IMR-90 (cell line): ENCODE data around the gene TRIM26. TPM values are rescaled to one million over a fixed set of nuclear protein-coding genes. Genes with fewer than 3 reads are reported as not detected.

ENCODE experiments used
- ATAC-seq: fragments of 200-7000 bp; cut with Tn5 transposase; 2 replicates; pipeline ENCODE4 v1.9.1; 2020; ENCODE audit warnings: low read depth, mild to moderate bottlenecking, moderate library complexity
- BruUV-seq: library from RNA; stranded (reverse); fragments of 400-500 nt; replicated peaks from 2 replicates; lab custom pipeline; 2021; lab: Mats Ljungman, UMichigan
- CTCF ChIA-PET: fragments of 300-600 bp; formaldehyde crosslinking; extraction: SDS; loops from one replicate; lab custom pipeline; 2021; ENCODE audit warnings: antibody characterized with exemption; lab: Yijun Ruan, JAX
- POLR2A ChIA-PET: fragments of 300-600 bp; sonication (Branson Sonifier 250); formaldehyde crosslinking; loops from one replicate; lab custom pipeline; 2022; ENCODE audit warnings: antibody characterized with exemption; ENCODE audit not compliant: unreplicated experiment; lab: Charles Lee
- DNase-seq: peaks from one replicate; pipeline ENCODE4 v3.0.0; 2013
- H2AFZ ChIP-seq: replicated peaks from 2 replicates; pipeline ENCODE3; 2013; ENCODE audit warnings: low read length, mild to moderate bottlenecking; ENCODE audit not compliant: poor library complexity
- H2AK5ac ChIP-seq: 2 replicates; pipeline ENCODE4 v1.6.1; 2013; ENCODE audit warnings: low read depth, low read length, inconsistent platforms
- H2AK9ac ChIP-seq: replicated peaks from 2 replicates; pipeline ENCODE3; 2013; ENCODE audit warnings: mild to moderate bottlenecking, low read depth, low read length, moderate library complexity; ENCODE audit not compliant: poor library complexity
- H2BK120ac ChIP-seq: 2 replicates; pipeline ENCODE4 v1.6.1; 2013; ENCODE audit warnings: low read depth, low read length, inconsistent platforms
- H2BK15ac ChIP-seq: 3 replicates; pipeline ENCODE4 v1.6.1; 2013; ENCODE audit warnings: low read depth, low read length, inconsistent platforms
- H2BK20ac ChIP-seq: 2 replicates; pipeline ENCODE4 v1.6.1; 2013; ENCODE audit warnings: low read depth, mild to moderate bottlenecking, inconsistent platforms, low read length, moderate library complexity
- H2BK5ac ChIP-seq: 2 replicates; pipeline ENCODE4 v1.6.1; 2013; ENCODE audit warnings: mild to moderate bottlenecking, low read depth, low read length, inconsistent platforms; ENCODE audit not compliant: poor library complexity, severe bottlenecking
- H3K14ac ChIP-seq: replicated peaks from 2 replicates; pipeline ENCODE4 v1.6.1; 2013; ENCODE audit warnings: low read depth, low read length, inconsistent platforms
- H3K18ac ChIP-seq: 2 replicates; pipeline ENCODE4 v1.6.1; 2013; ENCODE audit warnings: low read depth, low read length, control low read depth
- H3K23ac ChIP-seq: 2 replicates; pipeline ENCODE4 v1.6.1; 2013; ENCODE audit warnings: low read depth, low read length, inconsistent platforms
- H3K27ac ChIP-seq: 2 replicates; pipeline ENCODE4 v1.5.1; 2013; ENCODE audit warnings: mild to moderate bottlenecking, control low read depth, low read length; ENCODE audit not compliant: insufficient read depth
- H3K27me3 ChIP-seq: 2 replicates; pipeline ENCODE4 v1.6.1; 2013; ENCODE audit warnings: low read length; ENCODE audit not compliant: control insufficient read depth, insufficient read depth
- H3K36me3 ChIP-seq: 2 replicates; pipeline ENCODE4 v1.6.1; 2013; ENCODE audit warnings: low read length, mixed read lengths; ENCODE audit not compliant: control insufficient read depth, insufficient read depth
- H3K4ac ChIP-seq: 2 replicates; pipeline ENCODE4 v1.6.1; 2013; ENCODE audit warnings: low read depth, low read length, inconsistent platforms
- H3K4me1 ChIP-seq: 2 replicates; pipeline ENCODE4 v1.6.1; 2013; ENCODE audit warnings: low read length, mixed read lengths; ENCODE audit not compliant: control insufficient read depth, insufficient read depth
- H3K4me2 ChIP-seq: 2 replicates; pipeline ENCODE4 v1.6.1; 2013; ENCODE audit warnings: low read depth, mild to moderate bottlenecking, control low read depth, low read length, moderate library complexity
- H3K4me3 ChIP-seq: 2 replicates; pipeline ENCODE4 v1.5.1; 2013; ENCODE audit warnings: low read depth, mild to moderate bottlenecking, control low read depth, low read length, moderate library complexity; ENCODE audit not compliant: insufficient read depth
- H3K56ac ChIP-seq: 2 replicates; pipeline ENCODE4 v1.6.1; 2013; ENCODE audit warnings: low read length, inconsistent platforms; ENCODE audit not compliant: insufficient read depth; ENCODE audit errors: extremely low read depth
- H3K79me1 ChIP-seq, 2 experiments: 2 replicates each; pipeline ENCODE4 v1.6.1; 2013; ENCODE audit warnings: low read length in 2 of 2, inconsistent platforms in 1 of 2, low read depth in 1 of 2
- H3K9ac ChIP-seq: 2 replicates; pipeline ENCODE4 v1.6.1; 2013; ENCODE audit warnings: low read depth, low read length, control low read depth
- H3K9me1 ChIP-seq: 2 replicates; pipeline ENCODE4 v1.6.1; 2013; ENCODE audit warnings: low read length, inconsistent platforms; ENCODE audit not compliant: insufficient read depth
- H3K9me3 ChIP-seq: 2 replicates; pipeline ENCODE4 v1.6.1; 2013; ENCODE audit warnings: low read length; ENCODE audit not compliant: control insufficient read depth, insufficient read depth
- H4K20me1 ChIP-seq: 2 replicates; pipeline ENCODE4 v1.6.1; 2013; ENCODE audit warnings: low read length, inconsistent platforms; ENCODE audit not compliant: insufficient read depth
- H4K5ac ChIP-seq: 2 replicates; pipeline ENCODE4 v1.6.1; 2013; ENCODE audit warnings: mild to moderate bottlenecking, low read depth, low read length, control low read depth
- H4K8ac ChIP-seq, 2 experiments: 2 replicates each; pipeline ENCODE4 v1.6.1; 2013; ENCODE audit warnings: low read depth in 2 of 2, low read length in 2 of 2, control low read depth in 1 of 2, inconsistent platforms in 1 of 2
- H4K91ac ChIP-seq: 2 replicates; pipeline ENCODE4 v1.6.1; 2013; ENCODE audit warnings: low read depth, low read length, inconsistent platforms; ENCODE audit not compliant: insufficient read depth
- BHLHE40 ChIP-seq: fragments of 150-350 bp; IDR thresholded peaks from 2 replicates; pipeline ENCODE4 v1.6.1; 2016; ENCODE audit warnings: mild to moderate bottlenecking, low read depth, low read length
- MAZ ChIP-seq: IDR thresholded peaks from 2 replicates; pipeline ENCODE4 v1.6.1; 2012; ENCODE audit warnings: low read depth, mild to moderate bottlenecking, low read length, improper control_type of control experiment, moderate library complexity, borderline replicate concordance
- MXI1 ChIP-seq: IDR thresholded peaks from 2 replicates; pipeline ENCODE4 v1.6.1; 2012; ENCODE audit warnings: low read depth, mild to moderate bottlenecking, low read length, moderate library complexity, borderline replicate concordance
- WGBS, 2 experiments: methylation state at CpG; one replicate each; pipeline versions ENCODE4 v1.1.5 to v1.1.7; 2013; ENCODE audit warnings: missing lambda C conversion rate in 2 of 2; ENCODE audit not compliant: insufficient read length in 1 of 2; ENCODE audit errors: extremely low coverage in 2 of 2; 5-methylcytosine and 5-hydroxymethylcytosine counted together
- dilution Hi-C: fragments of 300-500 bp; cut with HindIII; formaldehyde crosslinking; loops from one replicate; pipeline ENCODE4 v1.14.3; 2018; ENCODE audit warnings: low sequenced_read_pairs; ENCODE audit not compliant: unreplicated experiment
- in situ Hi-C: fragments of 300-500 bp; cut with MboI; formaldehyde crosslinking; loops from 3 replicates; pipeline ENCODE4 v1.14.3; 2019; ENCODE audit warnings: low sequenced_read_pairs, inconsistent platforms, mixed read lengths
- intact Hi-C: fragments of 100-400 bp; cut with micrococcal nuclease; formaldehyde crosslinking; loops from 2 replicates; pipeline ENCODE4 v1.10.0; 2022
- polyA plus RNA-seq, 3 experiments: library from polyadenylated mRNA; depleted of rRNA; stranded (reverse); fragments of >200 nt; gene quantifications; 2 replicates each; pipeline ENCODE4 v1.2.3, GENCODE V29; 2012; ENCODE audit warnings: low replicate concordance in 1 of 3
- total RNA-seq: library from RNA; depleted of rRNA; stranded (reverse); fragments of >200 nt; gene quantifications from 2 replicates; pipeline ENCODE4 v1.2.3, GENCODE V29; 2012
- TF ChIP-seq, protein P1 (sequence below): conservative IDR thresholded peaks from 2 replicates; pipeline ENCODE4 v1.5.1; 2012; ENCODE audit warnings: mild to moderate bottlenecking, low read depth, low read length, improper control_type of control experiment

The TRIM26 gene
- total and polyA plus RNA-seq, 2 of the 4 experiments (the other 2 are of a cell fraction) = 22.6 to 23.8 TPM

DNA sequence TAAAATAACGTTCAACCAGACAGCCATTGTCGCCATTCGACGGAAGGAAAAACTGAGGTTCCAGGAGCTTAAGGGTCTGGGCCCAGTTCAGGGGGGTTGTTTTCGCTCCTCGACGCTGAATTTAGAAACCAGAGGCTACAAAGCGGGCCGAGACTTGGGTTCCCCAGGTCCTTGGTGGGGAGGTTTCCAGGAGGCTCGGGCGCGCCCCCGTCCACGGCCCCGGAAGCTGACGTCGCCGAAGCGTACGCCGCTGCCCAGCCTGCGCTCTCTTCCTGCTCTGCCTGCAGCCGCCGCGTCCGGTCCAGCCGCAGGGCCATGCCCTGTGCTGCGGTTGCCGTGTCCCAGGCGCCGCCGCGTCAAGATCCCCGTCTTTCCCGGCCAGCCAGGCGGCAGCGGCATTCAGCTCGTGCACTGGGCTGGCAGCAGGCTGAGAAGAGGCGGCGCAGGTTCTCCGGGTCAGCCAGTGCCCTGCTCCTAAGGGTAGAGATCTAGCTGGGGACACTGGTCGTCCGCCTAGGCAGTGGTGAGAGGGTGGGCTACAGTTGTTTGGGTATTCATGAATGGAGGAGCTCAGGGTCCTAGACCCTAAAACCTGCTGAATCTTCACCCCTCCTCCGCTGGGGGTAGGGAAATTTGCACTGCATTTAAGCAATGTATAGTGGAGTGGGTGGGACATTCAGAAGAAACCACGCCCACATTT, 901 bp upstream of the TRIM26 start:
- DNase-seq (peak; percentile 73), ATAC-seq (peak; percentile 77)
- Histone ChIP-seq H3K9me1 (peaks cover 5% of the 10 kb centered on the region), H3K4me3 (peak overlapping the region; percentile 93), H4K20me1 (0 out of 2 replicates have a peak, but pooled peaks cover 11% of the 10 kb centered on the region), H3K4me1 (peaks cover 2% of the 10 kb centered on the region; the same call in 1 of the 2 replicates), H2BK5ac (peak overlapping the region; percentile 78), H3K27me3 (no peaks in the 10 kb centered on the region), H3K4me2 (peak overlapping the region; percentile 91), H2BK15ac (peak overlapping the region; percentile 68; the same call in 1 of the 3 replicates), H3K27ac (peak overlapping the region; percentile 83), H4K8ac (peak overlapping the region; percentile 95 to 99), H4K5ac (peak overlapping the region; percentile 85), H3K23ac (peak overlapping the region; percentile 72), H3K4ac (peak overlapping the region; percentile 71), H3K14ac (peak overlapping the region; percentile 92), H3K18ac (peak overlapping the region; percentile 63), H3K9ac (peak overlapping the region; percentile 92), H2AK5ac (peak overlapping the region; percentile 56), H3K36me3 (no peaks in the 10 kb centered on the region), H4K91ac (peak overlapping the region; percentile 88), H2AFZ (peak overlapping the region; percentile 99), H2AK9ac (peak overlapping the region; percentile 76), H3K56ac (peak overlapping the region; percentile 92), H2BK120ac (peak overlapping the region; percentile 53), H3K79me1 (peaks cover 23 to 36% of the 10 kb centered on the region in 2 experiments), H2BK20ac (no peak overlapping the region; the same call in 1 of the 2 replicates), H3K9me3 (no peaks in the 10 kb centered on the region)
- BruUV-seq = no TSS peak
- in situ Hi-C loops (no loop called here), intact Hi-C loops (no loop called here), dilution Hi-C loops (no loop called here)
- TF ChIP-seq MAZ (peak; percentile 23; the same call in 1 of the 2 replicates), BHLHE40 (peak; percentile 63), MXI1 (0 out of 2 replicates have a peak, but pooled peaks have one; percentile 29)
- TF ChIP-seq, protein P1, sequence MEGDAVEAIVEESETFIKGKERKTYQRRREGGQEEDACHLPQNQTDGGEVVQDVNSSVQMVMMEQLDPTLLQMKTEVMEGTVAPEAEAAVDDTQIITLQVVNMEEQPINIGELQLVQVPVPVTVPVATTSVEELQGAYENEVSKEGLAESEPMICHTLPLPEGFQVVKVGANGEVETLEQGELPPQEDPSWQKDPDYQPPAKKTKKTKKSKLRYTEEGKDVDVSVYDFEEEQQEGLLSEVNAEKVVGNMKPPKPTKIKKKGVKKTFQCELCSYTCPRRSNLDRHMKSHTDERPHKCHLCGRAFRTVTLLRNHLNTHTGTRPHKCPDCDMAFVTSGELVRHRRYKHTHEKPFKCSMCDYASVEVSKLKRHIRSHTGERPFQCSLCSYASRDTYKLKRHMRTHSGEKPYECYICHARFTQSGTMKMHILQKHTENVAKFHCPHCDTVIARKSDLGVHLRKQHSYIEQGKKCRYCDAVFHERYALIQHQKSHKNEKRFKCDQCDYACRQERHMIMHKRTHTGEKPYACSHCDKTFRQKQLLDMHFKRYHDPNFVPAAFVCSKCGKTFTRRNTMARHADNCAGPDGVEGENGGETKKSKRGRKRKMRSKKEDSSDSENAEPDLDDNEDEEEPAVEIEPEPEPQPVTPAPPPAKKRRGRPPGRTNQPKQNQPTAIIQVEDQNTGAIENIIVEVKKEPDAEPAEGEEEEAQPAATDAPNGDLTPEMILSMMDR = no peak
- ChIA-PET POLR2A (no interaction called here), CTCF (interaction anchor here (1.1 kb wide), 1 partner anchor 25 kb away, joined by 3 read pairs; no protein-coding TSS in a partner anchor)
- WGBS, 2 experiments = 0% methylated on average over 10 of the region's 45 CpGs; no CpG with 5 or more reads in 1 of the 2 experiments
